GM12864 (cell line): ENCODE data around the gene TPPP3.

Experiments used
- DNase-seq: peaks from one replicate; pipeline ENCODE4 v3.0.0-alpha.2; 2011; ENCODE audit warnings: low read depth
- H3K4me3 ChIP-seq: 2 replicates; pipeline ENCODE4 v1.5.1; 2011; ENCODE audit warnings: mild to moderate bottlenecking, low read depth, low read length, control low read depth
- TF ChIP-seq, protein P1 (sequence below): IDR thresholded peaks from 2 replicates; pipeline ENCODE4 v1.5.1; 2011; ENCODE audit warnings: low read depth, mild to moderate bottlenecking, moderate library complexity, low read length, control low read depth, inconsistent platforms; ENCODE audit errors: missing control alignments

The TPPP3 gene

GRCh38 chr16:67437513-67437912, 44.2 kb upstream of the TPPP3 start:
- DNase-seq = no peak
- TF ChIP-seq, protein P1, sequence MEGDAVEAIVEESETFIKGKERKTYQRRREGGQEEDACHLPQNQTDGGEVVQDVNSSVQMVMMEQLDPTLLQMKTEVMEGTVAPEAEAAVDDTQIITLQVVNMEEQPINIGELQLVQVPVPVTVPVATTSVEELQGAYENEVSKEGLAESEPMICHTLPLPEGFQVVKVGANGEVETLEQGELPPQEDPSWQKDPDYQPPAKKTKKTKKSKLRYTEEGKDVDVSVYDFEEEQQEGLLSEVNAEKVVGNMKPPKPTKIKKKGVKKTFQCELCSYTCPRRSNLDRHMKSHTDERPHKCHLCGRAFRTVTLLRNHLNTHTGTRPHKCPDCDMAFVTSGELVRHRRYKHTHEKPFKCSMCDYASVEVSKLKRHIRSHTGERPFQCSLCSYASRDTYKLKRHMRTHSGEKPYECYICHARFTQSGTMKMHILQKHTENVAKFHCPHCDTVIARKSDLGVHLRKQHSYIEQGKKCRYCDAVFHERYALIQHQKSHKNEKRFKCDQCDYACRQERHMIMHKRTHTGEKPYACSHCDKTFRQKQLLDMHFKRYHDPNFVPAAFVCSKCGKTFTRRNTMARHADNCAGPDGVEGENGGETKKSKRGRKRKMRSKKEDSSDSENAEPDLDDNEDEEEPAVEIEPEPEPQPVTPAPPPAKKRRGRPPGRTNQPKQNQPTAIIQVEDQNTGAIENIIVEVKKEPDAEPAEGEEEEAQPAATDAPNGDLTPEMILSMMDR = no peak
- H3K4me3 ChIP-seq = no peak overlapping the region

GRCh38 chr16:67436640-67437193, 43.4 kb upstream of the TPPP3 start:
- TF ChIP-seq, protein P1 = no peak
- no peak for DNase-seq
- no peak overlapping the region for H3K4me3 ChIP-seq

GRCh38 chr16:67435758-67436164, 42.5 kb upstream of the TPPP3 start:
- TF ChIP-seq, protein P1 = no peak
- H3K4me3 ChIP-seq = no peak overlapping the region

DNA sequence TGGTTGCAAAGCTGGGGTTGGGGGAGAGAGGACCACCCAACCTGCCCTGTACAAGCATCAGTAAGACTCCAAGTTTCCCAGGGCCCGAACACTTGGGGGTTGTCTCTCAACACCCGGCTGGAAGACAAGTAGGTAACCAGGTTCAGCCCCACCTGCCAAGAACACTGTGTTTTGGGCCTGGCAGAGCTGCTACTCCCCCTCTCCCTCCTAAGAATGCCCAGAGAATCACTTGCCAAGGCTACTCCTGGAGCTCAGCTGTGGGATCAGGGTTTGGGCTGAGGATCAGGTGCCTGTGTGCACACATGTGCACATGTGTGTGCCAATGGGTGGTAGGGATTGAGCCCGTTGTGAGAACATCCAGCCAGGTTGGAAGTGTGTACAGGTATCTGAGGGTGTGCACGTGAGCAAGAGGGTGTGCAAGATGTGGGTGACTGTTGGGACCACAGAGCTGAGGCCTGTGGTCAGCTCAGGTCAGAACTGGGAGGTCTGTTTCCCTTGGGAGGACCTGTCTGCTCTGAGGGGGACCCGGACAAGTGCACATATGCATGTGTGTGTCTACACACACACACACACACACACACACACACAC, 39.9 kb upstream of the TPPP3 start:
- no peak for DNase-seq
- no peak overlapping the region for H3K4me3 ChIP-seq
- TF ChIP-seq, protein P1 = no peak

More at GRCh38 chr16:67435758-67436164, 42.5 kb upstream of the TPPP3 start:
- no peak for DNase-seq

DNA sequence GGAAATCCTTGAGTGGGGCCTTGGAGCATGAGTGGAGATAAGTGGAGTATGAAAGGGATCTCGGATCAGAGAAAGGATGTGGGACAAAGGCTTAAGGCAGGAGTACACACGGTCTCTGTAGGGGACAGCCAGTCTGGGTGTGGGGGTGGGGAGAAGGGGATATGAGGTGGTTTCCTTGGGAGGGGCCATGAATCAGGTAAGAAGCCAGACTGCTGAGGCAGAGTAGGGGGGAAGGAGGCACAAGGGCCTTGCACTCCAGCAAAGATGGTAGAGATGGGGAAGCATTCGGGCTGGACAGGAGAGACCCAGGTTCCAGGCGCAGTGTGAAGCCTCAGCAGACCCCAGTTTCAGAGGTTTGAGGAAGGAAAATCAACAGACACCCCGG, 39.2 kb upstream of the TPPP3 start:
- no peak for DNase-seq
- H3K4me3 ChIP-seq = no peak overlapping the region
- TF ChIP-seq, protein P1 = no peak

DNA sequence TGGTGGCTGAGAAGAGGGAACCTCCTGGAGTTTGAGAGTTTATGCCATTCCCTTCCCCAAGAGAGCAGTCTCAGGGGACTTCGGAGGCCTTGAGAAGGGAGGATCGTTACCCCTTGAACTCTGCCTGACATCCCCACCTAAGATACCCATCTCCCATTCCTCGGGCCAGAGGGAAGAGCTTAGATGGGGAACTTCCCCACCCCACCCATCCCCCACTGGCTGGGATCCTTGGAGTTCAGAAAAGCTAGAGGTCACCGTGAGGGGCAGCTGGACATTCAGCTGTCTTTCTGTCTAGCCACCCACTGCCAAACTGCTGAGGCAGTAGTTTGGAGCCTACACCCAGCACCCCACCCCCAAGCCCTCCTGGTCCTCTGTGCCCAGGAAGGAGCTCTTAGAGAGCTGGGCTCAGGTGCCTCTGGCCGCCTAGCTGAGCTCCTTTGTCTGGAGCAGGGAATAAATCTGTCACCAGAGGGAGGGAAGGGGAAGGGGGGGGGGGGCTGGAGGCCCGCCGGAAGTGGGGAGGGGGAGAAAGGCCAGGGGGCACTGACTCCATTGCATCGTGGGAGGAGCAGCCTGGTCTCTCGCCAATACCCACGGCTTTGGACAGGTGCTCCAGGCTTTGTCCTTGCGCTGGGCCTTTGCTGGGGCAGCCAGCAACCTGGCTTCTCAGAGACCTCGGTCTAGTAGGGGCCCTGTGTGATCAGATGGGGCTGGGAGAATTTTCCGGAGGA, 38.6 kb upstream of the TPPP3 start:
- DNase-seq = no peak
- TF ChIP-seq, protein P1 = no peak
- H3K4me3 ChIP-seq = no peak overlapping the region
